CD4-positive, alpha-beta T cell treated with Interleukin-17A for 4 hours (primary cell): ENCODE measurements around the gene RTN3.
"Not testable (repeated sequence)": the region's sequence is repeated elsewhere in the genome, so short reads cannot be mapped to it uniquely, and the experiment has no call there.

Experiments
- DNase-seq: peaks from one replicate; pipeline ENCODE4 v3.0.0-alpha.2; 2020; ENCODE audit warnings: mixed read lengths

RTN3 gene

GRCh38 chr11:63682066-63683021 lies 1.0 kb downstream of the RTN3 start:
- peak; percentile 10 for DNase-seq

DNA sequence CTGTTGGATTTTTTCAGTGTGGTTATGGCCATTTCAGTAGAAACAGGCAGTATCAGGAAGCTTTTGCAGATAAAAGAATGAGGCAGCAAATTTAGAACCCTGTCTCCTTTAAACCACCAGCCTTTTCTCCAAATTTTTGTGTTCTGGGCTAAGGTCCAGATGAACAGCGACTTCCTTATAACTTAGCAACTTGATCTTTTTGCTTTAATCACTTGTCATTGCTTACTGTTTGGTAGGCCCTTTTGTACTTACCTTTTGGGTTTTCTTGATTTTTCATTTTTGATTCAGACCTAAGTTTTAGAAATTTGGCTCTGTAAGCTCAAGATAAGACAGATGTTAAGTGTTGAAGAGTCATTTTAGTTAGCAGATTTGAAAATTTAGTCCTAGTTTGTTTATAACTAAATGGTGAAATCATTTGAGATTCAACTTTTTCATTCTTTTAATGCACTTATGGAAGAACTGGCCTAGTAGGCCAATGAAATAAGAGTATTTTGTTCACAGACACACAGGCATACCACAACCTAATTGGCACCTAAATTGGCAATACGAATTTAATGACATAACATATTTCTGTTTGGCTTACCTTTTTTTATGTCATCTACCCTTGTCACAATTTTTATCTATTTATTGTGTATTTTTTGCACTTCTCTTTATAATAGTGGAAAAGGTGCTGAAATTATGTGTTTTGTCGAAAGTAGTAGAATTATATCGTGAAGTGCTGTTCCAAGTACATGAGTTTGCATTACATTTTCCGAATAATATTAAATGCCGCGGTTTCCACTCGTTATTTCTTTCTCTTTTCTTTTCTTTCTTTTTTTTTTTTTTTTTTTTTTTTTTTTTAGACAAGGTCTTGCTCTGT lies 2.1 kb downstream of the RTN3 start:
- DNase-seq = no peak

GRCh38 chr11:63685158-63685721 lies 3.9 kb downstream of the RTN3 start:
- not testable (repeated sequence) for DNase-seq

- DNase-seq = no peak
Observed at GRCh38 chr11:63686926-63687325, 5.6 kb downstream of the RTN3 start.

DNA sequence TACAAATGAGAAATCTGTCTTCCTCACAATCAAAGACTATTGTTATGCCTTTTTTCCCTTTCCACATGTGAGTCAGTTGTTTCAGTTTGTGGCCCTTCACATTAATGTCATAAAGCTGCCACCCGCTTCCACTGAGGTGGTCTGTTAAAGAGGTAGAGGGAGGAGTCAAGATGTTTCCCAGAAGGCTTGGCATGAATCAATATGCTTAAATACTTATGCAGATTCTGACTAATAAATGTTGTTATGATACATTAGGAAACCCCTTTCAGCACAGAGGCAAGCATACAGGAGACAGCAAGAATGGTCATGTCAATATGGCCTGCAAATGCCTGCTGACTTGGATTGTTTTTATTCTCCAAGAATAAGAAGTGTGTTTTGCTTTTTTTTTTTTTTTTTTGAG lies 6.5 kb downstream of the RTN3 start:
- DNase-seq = no peak

DNA sequence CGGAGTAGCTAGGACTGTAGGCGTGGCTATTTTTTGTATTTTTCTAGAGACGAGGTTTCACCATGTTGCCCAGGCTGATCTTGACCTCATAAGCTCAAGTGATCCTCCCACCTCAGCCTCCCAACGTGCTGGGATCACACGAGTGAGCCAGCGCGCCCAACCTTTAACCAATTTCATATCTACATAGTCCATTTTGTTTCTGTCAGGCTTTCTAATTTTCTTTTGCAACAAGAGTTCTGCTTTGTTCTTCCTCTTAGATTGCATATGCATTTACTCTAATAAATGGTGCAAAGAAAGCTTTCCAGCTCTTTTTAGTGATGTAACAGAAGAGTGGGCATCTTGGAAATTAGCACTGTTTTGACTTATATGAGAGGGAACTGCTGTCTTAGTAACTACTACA lies 13.3 kb downstream of the RTN3 start:
- DNase-seq = no peak

- no peak for DNase-seq
Observed at GRCh38 chr11:63698976-63699733, 17.9 kb downstream of the RTN3 start.

GRCh38 chr11:63699896-63700295 lies 18.6 kb downstream of the RTN3 start:
- DNase-seq = no peak

- DNase-seq = no peak
Observed at GRCh38 chr11:63705526-63705925, 24.2 kb downstream of the RTN3 start.

GRCh38 chr11:63708764-63709163 lies 27.5 kb downstream of the RTN3 start:
- no peak for DNase-seq

- no peak for DNase-seq
Observed at GRCh38 chr11:63709336-63709884, 28.1 kb downstream of the RTN3 start.

DNA sequence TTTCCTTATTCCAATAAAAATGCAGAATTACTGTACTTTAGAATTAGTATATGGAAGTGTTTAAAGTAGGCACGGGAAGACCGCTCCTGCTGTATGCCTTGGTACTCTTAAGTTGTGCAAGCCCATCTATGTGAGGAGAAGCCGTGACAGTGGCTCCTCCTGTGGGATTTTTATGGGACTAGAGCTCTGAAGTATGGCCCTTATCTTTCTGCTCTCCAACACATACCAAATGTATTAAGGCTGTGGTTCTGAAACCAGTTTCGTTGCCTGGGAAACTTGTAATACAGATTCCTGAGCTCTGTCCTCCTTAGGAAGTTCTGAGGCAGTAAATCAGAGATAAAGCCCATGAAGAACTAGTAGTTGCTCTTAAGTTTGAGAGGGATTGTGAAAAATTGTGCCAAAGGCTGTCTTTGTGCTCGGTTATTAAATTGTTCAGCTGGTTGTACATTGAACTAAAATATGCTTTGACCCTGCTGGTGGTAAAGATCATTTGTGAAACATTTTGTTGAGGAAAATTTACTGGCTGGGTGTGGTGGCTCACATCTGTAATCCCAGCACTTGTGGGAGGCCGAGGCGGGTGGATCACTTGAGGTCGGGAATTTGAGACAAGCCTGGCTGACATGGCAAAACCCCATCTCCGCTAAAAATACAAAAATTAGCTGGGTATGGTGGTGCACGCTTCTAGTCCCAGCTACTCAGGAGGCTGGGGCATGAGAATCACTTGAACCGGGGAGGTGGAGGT lies 29.3 kb downstream of the RTN3 start:
- no peak for DNase-seq

DNA sequence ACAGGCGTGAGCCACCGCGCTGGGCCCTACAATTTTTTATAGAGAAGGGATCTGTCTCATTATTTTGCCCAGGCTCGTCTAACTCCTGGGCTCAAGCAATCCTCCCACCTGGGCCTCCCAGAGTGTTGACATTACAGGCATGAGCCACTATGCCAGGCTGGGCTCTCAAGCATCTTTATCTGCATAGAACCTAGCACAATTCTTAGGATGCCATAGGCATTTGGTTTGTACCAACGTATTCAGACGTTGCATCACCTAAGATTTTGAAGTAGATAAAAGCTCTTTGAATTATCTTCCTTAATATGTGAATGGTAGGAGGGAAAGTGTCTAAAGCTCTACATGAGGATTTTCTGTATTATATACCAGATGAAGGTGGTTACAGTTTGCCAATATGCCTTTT lies 30.5 kb downstream of the RTN3 start:
- no peak for DNase-seq

DNA sequence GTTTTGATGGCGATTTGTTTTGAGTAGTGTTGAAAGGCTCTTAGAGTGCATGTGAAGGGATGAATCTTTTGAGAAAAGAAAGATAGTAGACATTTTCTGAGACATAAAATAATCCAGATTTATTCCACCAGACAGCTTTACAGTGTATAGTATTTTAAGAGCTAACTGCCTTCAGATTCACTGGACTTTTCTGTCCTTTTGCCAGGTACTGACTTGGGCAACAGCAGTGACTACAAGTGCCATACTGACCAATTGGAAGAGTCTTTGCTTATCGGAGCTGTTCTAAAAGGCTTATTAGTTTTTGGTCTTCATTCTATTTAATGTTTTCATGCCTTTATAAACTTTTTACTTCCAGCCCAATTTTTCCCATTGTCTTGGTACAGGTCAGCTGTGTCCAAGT lies 32.5 kb downstream of the RTN3 start:
- DNase-seq = no peak

- no peak for DNase-seq
Observed at GRCh38 chr11:63716046-63716445, 34.7 kb downstream of the RTN3 start.

- DNase-seq = no peak
Observed at GRCh38 chr11:63719001-63719400, 37.7 kb downstream of the RTN3 start.

DNA sequence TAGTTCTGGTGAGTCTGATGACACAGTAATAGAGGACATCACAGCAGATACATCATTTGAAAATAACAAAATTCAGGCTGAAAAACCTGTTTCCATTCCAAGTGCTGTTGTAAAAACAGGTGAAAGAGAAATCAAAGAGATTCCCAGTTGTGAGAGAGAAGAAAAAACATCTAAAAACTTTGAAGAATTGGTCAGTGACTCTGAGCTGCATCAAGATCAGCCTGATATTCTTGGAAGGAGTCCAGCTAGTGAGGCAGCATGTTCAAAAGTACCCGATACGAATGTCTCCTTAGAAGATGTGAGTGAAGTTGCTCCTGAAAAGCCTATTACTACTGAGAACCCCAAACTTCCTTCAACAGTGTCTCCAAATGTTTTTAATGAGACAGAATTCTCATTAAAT lies 38.7 kb downstream of the RTN3 start:
- DNase-seq = no peak

- DNase-seq = no peak
Observed at GRCh38 chr11:63720611-63721010, 39.3 kb downstream of the RTN3 start.

DNA sequence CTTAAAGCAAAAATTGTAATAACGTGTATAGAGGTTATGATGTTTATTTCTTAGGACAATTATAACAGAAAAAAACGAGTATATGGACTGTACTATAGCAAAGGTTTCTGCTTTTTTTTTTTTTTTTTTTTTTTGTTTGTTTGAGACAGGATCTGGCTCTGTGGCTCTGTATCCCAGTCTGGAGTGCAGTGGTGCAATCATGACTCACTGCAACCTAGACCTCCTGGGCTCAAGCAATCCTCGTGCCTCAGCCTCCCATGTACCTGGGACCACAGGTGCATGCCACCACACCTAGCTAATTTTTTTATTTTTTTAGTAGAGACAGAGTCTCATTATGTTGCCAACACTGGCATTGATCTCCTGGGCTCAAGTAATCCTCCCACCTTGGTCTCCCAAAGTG lies 48.0 kb downstream of the RTN3 start:
- no peak for DNase-seq

GRCh38 chr11:63736864-63737263 lies 55.6 kb downstream of the RTN3 start:
- DNase-seq = no peak

DNA sequence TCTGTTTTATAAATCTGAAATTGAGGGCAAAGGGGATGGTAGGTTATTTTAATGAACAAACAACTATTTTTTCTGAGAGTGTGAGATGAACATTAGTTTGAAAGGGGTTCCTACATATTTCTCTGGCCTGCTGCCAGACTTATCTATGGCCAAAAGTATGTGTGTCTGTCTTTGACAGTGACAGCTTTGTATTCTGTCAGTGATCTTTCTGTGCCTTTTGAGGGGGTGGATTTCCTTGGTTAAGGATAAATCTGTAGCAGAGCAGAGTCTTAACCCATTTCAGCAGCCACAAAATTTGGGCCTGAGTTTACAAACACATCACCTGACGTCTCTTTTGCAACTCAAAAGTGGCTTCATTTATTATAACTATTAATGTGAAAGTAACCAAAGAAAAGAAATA lies 56.4 kb downstream of the RTN3 start:
- no peak for DNase-seq
